ENCODE results near the gene CYP1A1. TPM values are rescaled to one million over a fixed set of nuclear protein-coding genes. Genes with fewer than 3 reads are reported as not detected.

Gene CYP1A1
- total and polyA plus RNA-seq, 9 of the 15 experiments (the other 6 are each of a cell fraction or from before 2014, with no cell fraction given), result 0.04 to 0.13 (median 0.05) TPM; not detected in 5

- no peak for TF ChIP-seq MXD1 (CRISPR knock-in tag; IDR thresholded peaks at IDR 0.05; ENCODE audit: borderline replicate concordance, poor library complexity, severe bottlenecking)
- no peak for TF ChIP-seq XRCC3 (IDR thresholded peaks at IDR 0.05)
- TF ChIP-seq TCF7 (IDR thresholded peaks at IDR 0.05; ENCODE audit: borderline replicate concordance), result no peak
Observed at GRCh38 chr15:74683758-74684157, 41.6 kb downstream of the CYP1A1 start (continued).

GRCh38 chr15:74682954-74683353, 42.4 kb downstream of the CYP1A1 start:
- ATAC-seq, result no peak

More at GRCh38 chr15:74682954-74683353, 42.4 kb downstream of the CYP1A1 start:
- TF ChIP-seq EP400 (IDR thresholded peaks at IDR 0.05) (no peak), ETV5 (CRISPR knock-in tag; IDR thresholded peaks at IDR 0.05; ENCODE audit: low read depth) (no peak), ESRRA (IDR thresholded peaks at IDR 0.05; ENCODE audit: borderline replicate concordance, low read depth) (no peak), GABPA (tag; conservative IDR thresholded peaks at IDR 0.05; ENCODE audit: low read depth) (no peak), PCBP2 (IDR thresholded peaks at IDR 0.05; ENCODE audit: low read depth, low read length, poor library complexity, severe bottlenecking) (no peak)
- DNase-seq (ENCODE audit: extremely low read depth in 1 of 4, low spot score in 3 of 4) (no peak), FAIRE-seq (no peak)
- no peak overlapping the region for H3K4me3 ChIP-seq
- no peak overlapping the region for H3K9ac ChIP-seq (ENCODE audit: insufficient read depth in 1 of 2, low read depth in 2 of 2, low read length in 2 of 2)
- H3K79me2 ChIP-seq (ENCODE audit: control insufficient read depth, insufficient read depth, low read length), result peaks cover 4% of the 10 kb centered on the region; the same call in 2 of the 3 replicates
- H3K27ac ChIP-seq (ENCODE audit: extremely low read depth, low read depth, low read length), result no peak overlapping the region
- WGBS (ENCODE audit: insufficient coverage, low coverage, missing lambda C conversion rate), result 95% methylated on average over 3 of the region's 3 CpGs
- H4K20me1 ChIP-seq (replicated peaks; ENCODE audit: control insufficient read depth, insufficient read depth, low read length), result no peaks in the 10 kb centered on the region
- peaks cover 1% of the 10 kb centered on the region; the same call in 1 of the 2 replicates for H3K9me3 ChIP-seq (replicated peaks; ENCODE audit: control insufficient read depth, insufficient read depth, low read depth, low read length)
- H3K4me1 ChIP-seq (replicated peaks in 1 of 2; ENCODE audit: control insufficient read depth in 2 of 2, insufficient read depth in 2 of 2, low read length in 2 of 2), result no peaks in the 10 kb centered on the region
- in situ Hi-C loops (cut with MboI) (no loop called here), intact Hi-C loops (cut with micrococcal nuclease) (no loop called here)
- H3K4me2 ChIP-seq (ENCODE audit: insufficient read depth, low read length), result no peak overlapping the region
- POLR2A ChIA-PET, result interaction anchor here (0.6 kb wide), 1 partner anchor 14 kb away, joined by 3 read pairs; no protein-coding TSS in a partner anchor
- CTCF ChIA-PET (ENCODE audit: low intra/inter-chr PET ratio), result no interaction called here
- H3K27me3 ChIP-seq (ENCODE audit: control insufficient read depth in 2 of 2, insufficient read depth in 2 of 2, low read length in 2 of 2), result no peaks in the 10 kb centered on the region
- H3K36me3 ChIP-seq (ENCODE audit: control insufficient read depth, insufficient read depth, low read length), result peaks cover 13% of the 10 kb centered on the region; the same call in 2 of the 3 replicates
- no peak overlapping the region for H2AFZ ChIP-seq (ENCODE audit: low read depth, low read length)
- no peaks in the 10 kb centered on the region for H3K9me1 ChIP-seq (ENCODE audit: control insufficient read depth, insufficient read depth, low read length)
- BruUV-seq (replicated peaks), result no TSS peak
